HUES64 (cell line): Measurements from ENCODE around the gene ANXA4.
"Not testable (repeated sequence)": the region's sequence is repeated elsewhere in the genome, so short reads cannot be mapped to it uniquely, and the experiment has no call there.

ENCODE experiments used
- H3K27ac ChIP-seq: 2 replicates; pipeline ENCODE4 v1.7.0; 2013; ENCODE audit warnings: low read depth, low read length, inconsistent platforms
- H3K27me3 ChIP-seq: 2 replicates; pipeline ENCODE4 v1.6.1; 2013; ENCODE audit warnings: mild to moderate bottlenecking, low read length; ENCODE audit not compliant: insufficient read depth
- H3K36me3 ChIP-seq: 2 replicates; pipeline ENCODE4 v1.6.1; 2013; ENCODE audit warnings: mild to moderate bottlenecking, low read length; ENCODE audit not compliant: insufficient read depth
- H3K4me1 ChIP-seq: 2 replicates; pipeline ENCODE4 v1.6.1; 2013; ENCODE audit warnings: mild to moderate bottlenecking, low read length, moderate library complexity; ENCODE audit not compliant: insufficient read depth
- H3K4me3 ChIP-seq: 2 replicates; pipeline ENCODE4 v1.5.1; 2013; ENCODE audit warnings: mild to moderate bottlenecking, low read length, moderate library complexity
- H3K9ac ChIP-seq: 2 replicates; pipeline ENCODE4 v1.6.1; 2013; ENCODE audit warnings: mild to moderate bottlenecking, low read depth, low read length
- H3K9me3 ChIP-seq: 2 replicates; pipeline ENCODE4 v1.6.1; 2013; ENCODE audit warnings: low read depth, low read length; ENCODE audit not compliant: insufficient read depth
- WGBS: fragments of 150-250, 120-280 bp; methylation state at CpG from one replicate; pipeline ENCODE4 v1.1.7; 2013; ENCODE audit warnings: missing lambda C conversion rate; 5-methylcytosine and 5-hydroxymethylcytosine counted together

Gene ANXA4

GRCh38 chr2:69770747-69771146 is 28.8 kb downstream of the ANXA4 start:
- Histone ChIP-seq H3K4me3 (no peak overlapping the region), H3K4me1 (peaks cover 9% of the 10 kb centered on the region; the same call in 1 of the 2 replicates), H3K27me3 (no peaks in the 10 kb centered on the region), H3K9me3 (no peaks in the 10 kb centered on the region), H3K9ac (no peak overlapping the region), H3K27ac (no peak overlapping the region), H3K36me3 (no peaks in the 10 kb centered on the region)
- WGBS, result 96% methylated on average over 9 of the region's 10 CpGs

- Histone ChIP-seq H3K4me1 (peaks cover 9% of the 10 kb centered on the region; the same call in 1 of the 2 replicates), H3K36me3 (no peaks in the 10 kb centered on the region), H3K9ac (no peak overlapping the region), H3K27me3 (no peaks in the 10 kb centered on the region), H3K27ac (no peak overlapping the region), H3K9me3 (0 out of 2 replicates have a peak, but pooled peaks cover 3% of the 10 kb centered on the region), H3K4me3 (no peak overlapping the region)
- 88% methylated on average over 1 of the region's 1 CpG for WGBS
Observed at GRCh38 chr2:69771461-69771860, 29.5 kb downstream of the ANXA4 start.

GRCh38 chr2:69773206-69773605 is 31.3 kb downstream of the ANXA4 start:
- no peak overlapping the region for H3K9ac ChIP-seq
- no peaks in the 10 kb centered on the region for H3K27me3 ChIP-seq
- H3K9me3 ChIP-seq, result 0 out of 2 replicates have a peak, but pooled peaks cover 4% of the 10 kb centered on the region
- H3K4me3 ChIP-seq, result no peak overlapping the region
- H3K36me3 ChIP-seq, result no peaks in the 10 kb centered on the region
- H3K27ac ChIP-seq, result no peak overlapping the region
- H3K4me1 ChIP-seq, result peaks cover 21% of the 10 kb centered on the region

- not testable (repeated sequence) for H3K4me3 ChIP-seq, H3K9ac ChIP-seq, H3K27ac ChIP-seq, H3K9me3 ChIP-seq, H3K27me3 ChIP-seq, H3K36me3 ChIP-seq
- 94% methylated on average over 13 of the region's 13 CpGs for WGBS
- H3K4me1 ChIP-seq, result peaks cover 21% of the 10 kb centered on the region
Observed at GRCh38 chr2:69774258-69774983, 32.5 kb downstream of the ANXA4 start.

- H3K36me3 ChIP-seq, result no peaks in the 10 kb centered on the region
- no peaks in the 10 kb centered on the region for H3K27me3 ChIP-seq
- 0 out of 2 replicates have a peak, but pooled peaks cover 4% of the 10 kb centered on the region for H3K9me3 ChIP-seq
- no peak overlapping the region for H3K27ac ChIP-seq
- no peak overlapping the region for H3K9ac ChIP-seq
- peaks cover 21% of the 10 kb centered on the region for H3K4me1 ChIP-seq
- no peak overlapping the region for H3K4me3 ChIP-seq
- 90% methylated on average over 7 of the region's 7 CpGs for WGBS
Observed at GRCh38 chr2:69774984-69775982, 33.3 kb downstream of the ANXA4 start.

- H3K9me3 ChIP-seq, result 0 out of 2 replicates have a peak, but pooled peaks cover 4% of the 10 kb centered on the region
- H3K36me3 ChIP-seq, result no peaks in the 10 kb centered on the region
- no peaks in the 10 kb centered on the region for H3K27me3 ChIP-seq
- no peak overlapping the region for H3K9ac ChIP-seq
- peaks cover 27% of the 10 kb centered on the region for H3K4me1 ChIP-seq
- 65% methylated on average over 9 of the region's 9 CpGs for WGBS
- peak overlapping the region; percentile 53; the same call in 1 of the 2 replicates for H3K27ac ChIP-seq
- no peak overlapping the region for H3K4me3 ChIP-seq
Observed at GRCh38 chr2:69776886-69777785, 35.2 kb downstream of the ANXA4 start.

GRCh38 chr2:69777786-69778105 is 35.8 kb downstream of the ANXA4 start:
- Histone ChIP-seq H3K9ac (no peak overlapping the region), H3K36me3 (no peaks in the 10 kb centered on the region), H3K9me3 (0 out of 2 replicates have a peak, but pooled peaks cover 4% of the 10 kb centered on the region), H3K4me1 (peaks cover 27% of the 10 kb centered on the region), H3K27ac (peak overlapping the region; percentile 53; the same call in 1 of the 2 replicates), H3K27me3 (no peaks in the 10 kb centered on the region), H3K4me3 (no peak overlapping the region)
- WGBS, result 69% methylated on average over 3 of the region's 4 CpGs

GRCh38 chr2:69779258-69780001 is 37.5 kb downstream of the ANXA4 start:
- H3K4me1 ChIP-seq, result peaks cover 27% of the 10 kb centered on the region
- H3K9ac ChIP-seq, result no peak overlapping the region
- 0 out of 2 replicates have a peak, but pooled peaks cover 4% of the 10 kb centered on the region for H3K9me3 ChIP-seq
- H3K27ac ChIP-seq, result no peak overlapping the region
- H3K4me3 ChIP-seq, result no peak overlapping the region
- 86% methylated on average over 5 of the region's 5 CpGs for WGBS
- H3K36me3 ChIP-seq, result no peaks in the 10 kb centered on the region
- no peaks in the 10 kb centered on the region for H3K27me3 ChIP-seq

GRCh38 chr2:69780921-69781320 is 39.0 kb downstream of the ANXA4 start:
- Histone ChIP-seq H3K27me3 (no peaks in the 10 kb centered on the region), H3K4me3 (no peak overlapping the region), H3K9ac (no peak overlapping the region), H3K4me1 (peaks cover 27% of the 10 kb centered on the region), H3K27ac (no peak overlapping the region), H3K9me3 (0 out of 2 replicates have a peak, but pooled peaks cover 4% of the 10 kb centered on the region), H3K36me3 (no peaks in the 10 kb centered on the region)
- WGBS, result 92% methylated on average over 5 of the region's 5 CpGs
